Psoas muscle (tissue), 8 donors: ENCODE measurements around the gene FBXO8. TPM values are rescaled to one million over a fixed set of nuclear protein-coding genes. Genes with fewer than 3 reads are reported as not detected.

Experiments used
- ATAC-seq, 4 donors: fragments of 200-7000 bp; cut with Tn5 transposase; one replicate each; pipeline ENCODE4 v1.9.1; 2020; ENCODE audit warnings: moderate library complexity in 3 of 4, mild to moderate bottlenecking in 2 of 4
- DNase-seq, 2 donors: peaks; one replicate each; pipeline ENCODE4 v3.0.0-alpha.2; 2020
- H3K27ac ChIP-seq: fragments of 200-600 bp; one replicate; pipeline ENCODE4 v1.8.0; 2022
- H3K27me3 ChIP-seq, 3 donors: fragments of 200-600 bp in 1 of 3; one replicate each; pipeline versions ENCODE4 v1.6.1 to v1.8.0; 2013 to 2022; ENCODE audit warnings: low read length in 2 of 3, mild to moderate bottlenecking in 2 of 3, moderate library complexity in 1 of 3; ENCODE audit not compliant: insufficient read depth in 3 of 3
- H3K36me3 ChIP-seq, 2 donors: fragments of 200-600 bp in 1 of 2; one replicate each; pipeline versions ENCODE4 v1.6.1 to v1.8.0; 2013 to 2022; ENCODE audit warnings: low read depth in 1 of 2, mild to moderate bottlenecking in 1 of 2, moderate library complexity in 1 of 2; ENCODE audit not compliant: insufficient read depth in 1 of 2
- H3K4me1 ChIP-seq: fragments of 200-600 bp; one replicate; pipeline ENCODE4 v1.8.0; 2022
- H3K4me3 ChIP-seq: fragments of 200-600 bp; one replicate; pipeline ENCODE4 v1.8.0; 2022; ENCODE audit warnings: mild to moderate bottlenecking
- H3K9me3 ChIP-seq: fragments of 200-600 bp; one replicate; pipeline ENCODE4 v1.8.0; 2022
- CTCF ChIP-seq: fragments of 200-600 bp; IDR thresholded peaks from one replicate; pipeline ENCODE4 v1.8.0; 2022; ENCODE audit warnings: antibody characterized with exemption
- WGBS, 3 donors: extraction: QIAGEN DNeasy Blood & Tissue Kit; methylation state at CpG; one replicate each; pipeline versions ENCODE4 v1.1.6 to v1.1.7; 2013; 5-methylcytosine and 5-hydroxymethylcytosine counted together
- intact Hi-C, 2 donors: fragments of 100-400 bp; cut with DNase I; formaldehyde crosslinking; loops; one replicate each; pipeline versions ENCODE4 v1.11.0 to v1.14.2; 2022
- polyA plus RNA-seq, 3 donors: library from polyadenylated mRNA; stranded (reverse); fragments of 200-250 nt; gene quantifications; one replicate each; pipeline ENCODE4 v1.2.3, GENCODE V29; 2013
- total RNA-seq, 4 donors: library from RNA; stranded (reverse); fragmentation: NEBNext Ultra II Directional in 2 of 4; extraction: Animal tissue kit (Norgen Biotek cat#: 25700) in 2 of 4; gene quantifications; one replicate each; pipeline versions ENCODE4 v1.2.1 to v1.2.4, GENCODE V29; 2021 to 2023
- donor health status: healthy with polysubstance abuse.
- donor health status: DM: no; HTN: no; CAD: no; lungs with moderate emphysema.
- donor health status: Bipolar disorder and iron deficiency.
- donor health status: healthy.
- donor health status: DM: yes; HTN: yes; CAD: no.
- donor health status: DM: no; HTN: no; CAD: no.
- donor health status: DM: no; HTN: no; CAD: no.
- donor health status: DM: yes; HTN: yes; CAD: no.

The FBXO8 gene
- total and polyA plus RNA-seq, 7 donors, result 7.2 to 21.4 (median 10.2) TPM

- no peaks in the 10 kb centered on the region for H3K4me1 ChIP-seq
- no peak overlapping the region for H3K27ac ChIP-seq
- ATAC-seq (no peak), DNase-seq (no peak)
- no peak for TF ChIP-seq CTCF
- no peaks in the 10 kb centered on the region for H3K36me3 ChIP-seq
- 89 to 94% (median 94%) methylated on average over 1 of the region's 1 CpG for WGBS, 3 donors
- H3K4me3 ChIP-seq, result no peak overlapping the region
- H3K9me3 ChIP-seq, result no peaks in the 10 kb centered on the region
- intact Hi-C loops, result no loop called here
- peaks cover 0 to 8% (median 4%) of the 10 kb centered on the region in 3 donors for H3K27me3 ChIP-seq
These were observed 85.1 kb downstream of the FBXO8 start for GRCh38 chr4:174198396-174198795.

GRCh38 chr4:174193438-174194374 is 89.8 kb downstream of the FBXO8 start:
- Histone ChIP-seq H3K36me3 (no peaks in the 10 kb centered on the region), H3K27ac (no peak overlapping the region), H3K27me3 (peaks cover 0 to 8% (median 0%) of the 10 kb centered on the region in 3 donors), H3K4me3 (no peak overlapping the region), H3K4me1 (no peaks in the 10 kb centered on the region), H3K9me3 (no peaks in the 10 kb centered on the region)
- ATAC-seq (no peak), DNase-seq (no peak)
- intact Hi-C loops, result no loop called here
- WGBS, 3 donors, result 80 to 89% (median 83%) methylated on average over 4 of the region's 4 CpGs
- TF ChIP-seq CTCF, result no peak

GRCh38 chr4:174192943-174193342 is 90.5 kb downstream of the FBXO8 start:
- no peak for DNase-seq
- no peak for ATAC-seq
- Histone ChIP-seq H3K4me1 (no peaks in the 10 kb centered on the region), H3K27me3 (peaks cover 0 to 8% (median 0%) of the 10 kb centered on the region in 3 donors), H3K4me3 (no peak overlapping the region), H3K9me3 (no peaks in the 10 kb centered on the region), H3K36me3 (no peaks in the 10 kb centered on the region), H3K27ac (no peak overlapping the region)
- no peak for TF ChIP-seq CTCF
- intact Hi-C loops, result no loop called here
- WGBS, 3 donors, result 80 to 86% (median 81%) methylated on average over 4 of the region's 4 CpGs

- no peak for TF ChIP-seq CTCF
- Histone ChIP-seq H3K4me1 (no peaks in the 10 kb centered on the region), H3K36me3 (no peaks in the 10 kb centered on the region), H3K27me3 (peaks cover 0 to 4% (median 0%) of the 10 kb centered on the region in 3 donors), H3K4me3 (no peak overlapping the region), H3K27ac (no peak overlapping the region), H3K9me3 (no peaks in the 10 kb centered on the region)
- ATAC-seq (no peak), DNase-seq (no peak)
- 73 to 77% (median 76%) methylated on average over 5 of the region's 5 CpGs for WGBS, 3 donors
- intact Hi-C loops, result no loop called here
These were observed 92.5 kb downstream of the FBXO8 start for GRCh38 chr4:174190832-174191500.
